ENCODE measurements around the gene ACACB. TPM values are rescaled to one million over a fixed set of nuclear protein-coding genes. Genes with fewer than 3 reads are reported as not detected.

Gene ACACB
- total and polyA plus RNA-seq, 7 donors = 5.3 to 295 (median 116) TPM

DNA sequence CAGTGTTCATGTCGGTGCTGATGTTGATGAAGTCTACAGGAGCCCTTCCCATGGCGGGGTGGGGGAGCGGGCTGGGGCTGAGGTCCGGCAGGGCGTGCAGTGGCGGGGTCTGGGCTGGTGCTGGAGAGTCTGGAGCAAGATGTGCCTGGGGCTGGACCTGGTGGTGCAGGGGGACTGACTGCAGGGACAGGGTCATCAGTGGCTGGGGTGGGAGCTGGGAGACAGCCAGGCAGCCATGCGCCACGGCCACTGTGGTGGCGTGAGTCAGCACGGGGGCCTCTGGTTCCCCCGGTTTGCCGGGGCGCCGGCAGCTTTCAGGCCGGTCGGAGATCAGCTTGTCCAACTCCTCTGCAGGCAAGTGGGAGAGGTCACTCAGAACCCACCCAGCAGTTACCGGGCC is 165.1 kb downstream of the ACACB start:
- Histone ChIP-seq H3K4me3 (no peak overlapping the region), H3K9me3 (no peaks in the 10 kb centered on the region), H3K27me3 (no peaks in the 10 kb centered on the region), H3K36me3 (no peaks in the 10 kb centered on the region), H3K27ac (no peak overlapping the region), H3K4me1 (peaks cover 0 to 26% (median 21%) of the 10 kb centered on the region in 4 donors)
- intact Hi-C loops (cut with DNase I) = no loop called here
- TF ChIP-seq, protein P1, sequence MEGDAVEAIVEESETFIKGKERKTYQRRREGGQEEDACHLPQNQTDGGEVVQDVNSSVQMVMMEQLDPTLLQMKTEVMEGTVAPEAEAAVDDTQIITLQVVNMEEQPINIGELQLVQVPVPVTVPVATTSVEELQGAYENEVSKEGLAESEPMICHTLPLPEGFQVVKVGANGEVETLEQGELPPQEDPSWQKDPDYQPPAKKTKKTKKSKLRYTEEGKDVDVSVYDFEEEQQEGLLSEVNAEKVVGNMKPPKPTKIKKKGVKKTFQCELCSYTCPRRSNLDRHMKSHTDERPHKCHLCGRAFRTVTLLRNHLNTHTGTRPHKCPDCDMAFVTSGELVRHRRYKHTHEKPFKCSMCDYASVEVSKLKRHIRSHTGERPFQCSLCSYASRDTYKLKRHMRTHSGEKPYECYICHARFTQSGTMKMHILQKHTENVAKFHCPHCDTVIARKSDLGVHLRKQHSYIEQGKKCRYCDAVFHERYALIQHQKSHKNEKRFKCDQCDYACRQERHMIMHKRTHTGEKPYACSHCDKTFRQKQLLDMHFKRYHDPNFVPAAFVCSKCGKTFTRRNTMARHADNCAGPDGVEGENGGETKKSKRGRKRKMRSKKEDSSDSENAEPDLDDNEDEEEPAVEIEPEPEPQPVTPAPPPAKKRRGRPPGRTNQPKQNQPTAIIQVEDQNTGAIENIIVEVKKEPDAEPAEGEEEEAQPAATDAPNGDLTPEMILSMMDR (IDR thresholded peaks at IDR 0.05) = no peak
- TF ChIP-seq POLR2AphosphoS5 (IDR thresholded peaks at IDR 0.05) (no peak), EP300 (IDR thresholded peaks at IDR 0.05) (no peak), POLR2A (IDR thresholded peaks at IDR 0.05) (no peak)
- no peak for DNase-seq
- WGBS, 2 donors = 88 to 92% methylated on average over 17 of the region's 17 CpGs

DNA sequence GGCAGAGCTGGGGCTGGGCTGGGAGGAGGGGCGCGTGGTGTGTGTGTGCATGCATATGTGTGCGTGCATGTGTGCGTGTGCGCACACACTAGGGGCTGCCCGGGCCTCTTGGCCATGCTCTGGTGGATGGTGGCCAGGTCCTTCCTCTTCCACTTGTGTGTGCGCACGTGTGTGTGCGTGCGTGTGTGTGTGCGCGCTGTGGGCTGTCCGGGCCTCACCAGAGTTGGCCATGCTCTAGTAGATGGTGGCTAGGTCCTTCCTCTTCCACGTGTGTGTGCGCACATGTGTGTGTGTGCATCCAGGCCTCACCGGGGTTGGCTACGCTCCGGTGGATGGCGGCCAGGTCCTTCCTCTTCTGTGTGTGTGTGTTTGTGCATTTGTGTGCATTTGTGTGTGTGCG is 168.0 kb downstream of the ACACB start:
- Histone ChIP-seq H3K36me3 (no peaks in the 10 kb centered on the region), H3K4me3 (no peak overlapping the region), H3K27ac (peak overlapping the region in 1 of 4 donors; percentile 25), H3K27me3 (peaks cover 0 to 3% (median 0%) of the 10 kb centered on the region in 3 donors), H3K9me3 (no peaks in the 10 kb centered on the region), H3K4me1 (peaks cover 0 to 3% (median 2%) of the 10 kb centered on the region in 4 donors)
- TF ChIP-seq EP300 (IDR thresholded peaks at IDR 0.05) (no peak), POLR2AphosphoS5 (IDR thresholded peaks at IDR 0.05) (no peak), POLR2A (IDR thresholded peaks at IDR 0.05) (no peak)
- TF ChIP-seq, protein P1 (IDR thresholded peaks at IDR 0.05) = no peak
- no peak for DNase-seq
- intact Hi-C loops (cut with DNase I) = no loop called here
- 90 to 92% methylated on average over 20 of the region's 20 CpGs for WGBS, 2 donors

DNA sequence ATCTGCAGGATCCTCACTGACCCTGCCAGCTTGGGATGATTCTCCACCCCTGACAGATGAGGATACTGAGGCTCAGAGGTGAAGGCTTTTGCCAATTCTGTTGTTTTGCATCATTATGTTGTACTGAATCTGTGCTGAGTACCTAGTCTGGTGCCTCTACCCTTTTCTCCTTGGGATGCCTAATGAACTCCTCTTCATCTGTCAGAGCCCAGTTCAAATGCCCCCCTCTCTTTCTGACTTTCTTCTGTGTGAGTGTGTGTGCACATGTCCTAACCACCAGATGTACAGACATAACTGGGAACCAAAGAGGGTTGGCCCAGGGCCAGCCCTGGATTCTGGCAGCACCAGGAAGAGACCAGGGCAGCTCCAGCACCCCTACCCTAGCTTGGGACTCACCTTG is 169.9 kb downstream of the ACACB start:
- TF ChIP-seq POLR2A (IDR thresholded peaks at IDR 0.05) (no peak), POLR2AphosphoS5 (IDR thresholded peaks at IDR 0.05) (no peak), EP300 (IDR thresholded peaks at IDR 0.05) (no peak)
- TF ChIP-seq, protein P1 (IDR thresholded peaks at IDR 0.05) = no peak
- no peak for DNase-seq

DNA sequence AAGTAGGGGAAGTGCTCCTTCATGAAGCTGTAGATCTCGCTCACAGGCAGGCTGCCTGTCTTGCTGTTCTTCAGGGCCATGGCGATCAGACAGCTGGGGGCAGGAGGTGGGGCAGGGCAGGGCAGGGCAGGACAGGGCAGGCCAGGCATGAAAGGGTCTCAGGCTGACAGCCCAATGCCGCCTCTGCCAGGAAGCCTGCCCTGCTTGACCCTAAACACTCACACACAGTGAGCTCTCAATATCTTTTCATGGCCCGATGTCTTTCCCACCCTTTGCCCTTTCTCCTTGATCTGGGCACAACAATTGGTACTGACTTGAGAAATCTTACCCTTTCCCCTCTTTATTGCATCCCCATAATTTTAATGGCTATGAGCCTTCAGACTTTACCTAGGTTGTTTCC is 170.3 kb downstream of the ACACB start:
- Histone ChIP-seq H3K9me3 (no peaks in the 10 kb centered on the region), H3K27me3 (peaks cover 0 to 3% (median 0%) of the 10 kb centered on the region in 3 donors), H3K27ac (no peak overlapping the region), H3K4me3 (no peak overlapping the region), H3K36me3 (no peaks in the 10 kb centered on the region), H3K4me1 (peaks cover 0 to 13% (median 9%) of the 10 kb centered on the region in 4 donors)
- TF ChIP-seq EP300 (IDR thresholded peaks at IDR 0.05) = no peak
- TF ChIP-seq POLR2AphosphoS5 (IDR thresholded peaks at IDR 0.05) = no peak
- TF ChIP-seq, protein P1 (IDR thresholded peaks at IDR 0.05) = no peak
- no peak for TF ChIP-seq POLR2A (IDR thresholded peaks at IDR 0.05)
- DNase-seq = no peak
- intact Hi-C loops (cut with DNase I) = no loop called here
- WGBS, 2 donors = 75 to 90% methylated on average over 4 of the region's 4 CpGs

More for the DNA sequence above, 169.9 kb downstream of the ACACB start:
- Histone ChIP-seq H3K36me3 (no peaks in the 10 kb centered on the region), H3K4me3 (no peak overlapping the region), H3K9me3 (no peaks in the 10 kb centered on the region), H3K27ac (no peak overlapping the region), H3K27me3 (peaks cover 0 to 3% (median 0%) of the 10 kb centered on the region in 3 donors), H3K4me1 (peaks cover 0 to 9% (median 5%) of the 10 kb centered on the region in 4 donors)
- intact Hi-C loops (cut with DNase I) = no loop called here

DNA sequence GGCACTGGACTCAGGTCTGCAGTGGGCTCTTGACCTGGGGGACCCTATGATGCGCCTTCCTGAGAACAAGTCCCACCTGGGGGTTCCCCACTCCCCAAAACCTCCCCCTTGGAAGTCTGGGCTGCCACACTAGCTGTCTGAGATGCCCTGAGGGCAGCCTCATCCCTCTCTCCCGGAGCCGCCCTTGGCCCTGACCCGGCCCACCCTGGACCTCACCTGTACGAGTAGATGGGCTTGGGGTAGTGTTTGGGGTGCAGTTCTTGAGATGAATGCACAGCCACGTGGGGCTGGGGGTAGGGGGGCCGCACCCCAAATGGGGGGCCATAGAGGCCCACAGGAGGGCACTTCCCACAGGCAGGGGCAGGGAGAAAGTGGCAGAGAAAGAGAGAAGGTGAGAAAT is 170.8 kb downstream of the ACACB start:
- no peaks in the 10 kb centered on the region for H3K9me3 ChIP-seq
- intact Hi-C loops (cut with DNase I) = no loop called here
- no peak for TF ChIP-seq POLR2A (IDR thresholded peaks at IDR 0.05)
- TF ChIP-seq EP300 (IDR thresholded peaks at IDR 0.05) = no peak
- TF ChIP-seq, protein P1 (IDR thresholded peaks at IDR 0.05) = no peak
- TF ChIP-seq POLR2AphosphoS5 (IDR thresholded peaks at IDR 0.05) = no peak
- DNase-seq = no peak
- WGBS, 2 donors = 79 to 86% methylated on average over 7 of the region's 7 CpGs
- no peak overlapping the region for H3K4me3 ChIP-seq
- peaks cover 0 to 3% (median 0%) of the 10 kb centered on the region in 3 donors for H3K27me3 ChIP-seq
- H3K36me3 ChIP-seq = no peaks in the 10 kb centered on the region
- H3K27ac ChIP-seq = no peak overlapping the region
- peaks cover 0 to 18% (median 15%) of the 10 kb centered on the region in 4 donors for H3K4me1 ChIP-seq
